Neural cell (in vitro differentiated cells): Measurements from ENCODE around the gene MGAT5. TPM values are rescaled to one million over a fixed set of nuclear protein-coding genes. Genes with fewer than 3 reads are reported as not detected.

ENCODE experiments used
- H2AFZ ChIP-seq: fragments of 200-600, 300-800 bp; sonication (generic), shearing (Covaris generic); 2 replicates; pipeline ENCODE4 v1.6.0; 2014; ENCODE audit warnings: low read depth, mild to moderate bottlenecking, antibody characterized with exemption, low read length, moderate library complexity
- H3F3A ChIP-seq: fragments of 200-600 bp; shearing (Covaris generic); 2 replicates; pipeline ENCODE4 v1.6.1; 2016; ENCODE audit warnings: mild to moderate bottlenecking, moderate library complexity, mixed read lengths, antibody characterized with exemption, low read length; ENCODE audit not compliant: insufficient read depth, poor library complexity, severe bottlenecking
- H3K27ac ChIP-seq: fragments of 200-600, 300-800 bp; sonication (generic), shearing (Covaris generic); 2 replicates; pipeline ENCODE4 v1.5.1; 2014; ENCODE audit warnings: mild to moderate bottlenecking, low read length, moderate library complexity
- H3K27me3 ChIP-seq: fragments of 300-800, 200-600 bp; sonication (generic), shearing (Covaris generic); 2 replicates; pipeline ENCODE4 v1.6.0; 2014; ENCODE audit warnings: mild to moderate bottlenecking, low read depth, low read length, moderate library complexity; ENCODE audit not compliant: insufficient read depth
- H3K36me3 ChIP-seq: fragments of 300-800, 200-600 bp; sonication (generic), shearing (Covaris generic); 2 replicates; pipeline ENCODE4 v1.5.1; 2014; ENCODE audit warnings: mild to moderate bottlenecking, antibody characterized with exemption, low read length, moderate library complexity; ENCODE audit not compliant: insufficient read depth
- H3K4me2 ChIP-seq: fragments of 300-800, 200-600 bp; sonication (generic), shearing (Covaris generic); 2 replicates; pipeline ENCODE4 v1.6.0; 2014; ENCODE audit warnings: mild to moderate bottlenecking, low read length
- H3K4me3 ChIP-seq: fragments of 300-800, 200-600 bp; sonication (generic), shearing (Covaris generic); 2 replicates; pipeline ENCODE4 v1.5.1; 2014; ENCODE audit warnings: mild to moderate bottlenecking, low read length, moderate library complexity
- H3K79me2 ChIP-seq: fragments of 200-600 bp; shearing (Covaris generic); replicated peaks from 2 replicates; pipeline ENCODE4 v1.6.0; 2014; ENCODE audit warnings: mild to moderate bottlenecking, low read length, moderate library complexity; ENCODE audit not compliant: insufficient read depth
- H3K9ac ChIP-seq: fragments of 300-800, 200-600 bp; sonication (generic), shearing (Covaris generic); 2 replicates; pipeline ENCODE4 v1.6.1; 2016; ENCODE audit warnings: mild to moderate bottlenecking, low read length, mixed read lengths
- H3K9me2 ChIP-seq: fragments of 200-600 bp; shearing (Covaris generic); 2 replicates; pipeline ENCODE4 v1.6.1; 2016; ENCODE audit warnings: mild to moderate bottlenecking, low read length, mixed read lengths; ENCODE audit not compliant: insufficient read depth
- H3K9me3 ChIP-seq: fragments of 200-600, 300-800 bp; sonication (generic), shearing (Covaris generic); 2 replicates; pipeline ENCODE4 v1.6.1; 2016; ENCODE audit warnings: mild to moderate bottlenecking, mixed run types, low read length, moderate library complexity, mixed read lengths
- H4K20me1 ChIP-seq: fragments of 200-600 bp; shearing (Covaris generic); 2 replicates; pipeline ENCODE4 v1.6.1; 2016; ENCODE audit warnings: mild to moderate bottlenecking, mixed run types; ENCODE audit not compliant: insufficient read depth
- CTCF ChIP-seq: fragments of 450-650 bp; IDR thresholded peaks from 2 replicates; pipeline ENCODE4 v1.5.1; 2014; ENCODE audit warnings: antibody characterized with exemption, mild to moderate bottlenecking, moderate library complexity; ENCODE audit not compliant: poor library complexity, severe bottlenecking
- EP300 ChIP-seq: fragments of 450-650 bp; conservative IDR thresholded peaks from 2 replicates; pipeline ENCODE4 v1.6.1; 2014; ENCODE audit warnings: antibody characterized with exemption, mild to moderate bottlenecking, moderate library complexity; ENCODE audit not compliant: poor library complexity, severe bottlenecking
- EZH2 ChIP-seq: fragments of 200-600, 300-800 bp; shearing (Covaris generic), sonication (generic); IDR thresholded peaks from 2 replicates; pipeline ENCODE4 v1.6.1; 2014; ENCODE audit warnings: antibody characterized with exemption, low read length, borderline replicate concordance, mild to moderate bottlenecking; ENCODE audit not compliant: insufficient read depth, poor library complexity, severe bottlenecking
- MXI1 ChIP-seq: fragments of 450-650 bp; conservative IDR thresholded peaks from 2 replicates; pipeline ENCODE4 v1.6.1; 2014; ENCODE audit warnings: antibody characterized with exemption, mild to moderate bottlenecking; ENCODE audit not compliant: poor library complexity, severe bottlenecking
- POLR2AphosphoS5 ChIP-seq: IDR thresholded peaks from 2 replicates; pipeline ENCODE4 v1.6.1; 2012
- RAD21 ChIP-seq: fragments of 450-650 bp; conservative IDR thresholded peaks from 2 replicates; pipeline ENCODE4 v1.6.1; 2014; ENCODE audit warnings: antibody characterized with exemption, mild to moderate bottlenecking, moderate library complexity
- REST ChIP-seq: IDR thresholded peaks from 2 replicates; pipeline ENCODE4 v1.6.1; 2012; ENCODE audit warnings: borderline replicate concordance
- SMC3 ChIP-seq: fragments of 450-650 bp; conservative IDR thresholded peaks from 2 replicates; pipeline ENCODE4 v1.6.1; 2014; ENCODE audit warnings: antibody characterized with exemption, mild to moderate bottlenecking, moderate library complexity; ENCODE audit not compliant: poor library complexity
- TAF1 ChIP-seq: IDR thresholded peaks from 2 replicates; pipeline ENCODE4 v1.6.1; 2012; ENCODE audit warnings: low read depth
- polyA plus RNA-seq: library from polyadenylated mRNA; depleted of rRNA; stranded (reverse); fragments of >200 nt; gene quantifications from 2 replicates; pipeline ENCODE4 v1.2.3, GENCODE V29; 2014

Gene MGAT5
- polyA plus RNA-seq, 1 donor from 2014 or later, result 40.9 TPM

- Histone ChIP-seq H3K9ac (no peak overlapping the region), H3K36me3 (no peaks in the 10 kb centered on the region), H3F3A (no peaks in the 10 kb centered on the region), H3K4me3 (no peak overlapping the region), H4K20me1 (no peaks in the 10 kb centered on the region), H3K4me2 (no peak overlapping the region), H3K27ac (no peak overlapping the region), H3K9me2 (no peaks in the 10 kb centered on the region), H3K9me3 (no peaks in the 10 kb centered on the region), H3K79me2 (no peaks in the 10 kb centered on the region), H3K27me3 (no peaks in the 10 kb centered on the region), H2AFZ (no peak overlapping the region)
- no peak for TF ChIP-seq EP300
- no peak for TF ChIP-seq RAD21
- TF ChIP-seq SMC3, result no peak
- no peak for TF ChIP-seq TAF1
- TF ChIP-seq CTCF, result no peak
- no peak for TF ChIP-seq MXI1
- no peak for TF ChIP-seq REST
- TF ChIP-seq POLR2AphosphoS5, result no peak
- TF ChIP-seq EZH2, result no peak
Measured at GRCh38 chr2:134412639-134412999, 158.7 kb downstream of the MGAT5 start.

- H3K4me2 ChIP-seq, result no peak overlapping the region
- no peaks in the 10 kb centered on the region for H3K36me3 ChIP-seq
- H3F3A ChIP-seq, result no peaks in the 10 kb centered on the region
- H3K9me2 ChIP-seq, result no peaks in the 10 kb centered on the region
- no peak for TF ChIP-seq SMC3
- TF ChIP-seq RAD21, result no peak
- no peak for TF ChIP-seq POLR2AphosphoS5
- TF ChIP-seq MXI1, result no peak
- no peak for TF ChIP-seq REST
- TF ChIP-seq CTCF, result no peak
- TF ChIP-seq TAF1, result no peak
- TF ChIP-seq EP300, result no peak
- no peak for TF ChIP-seq EZH2
- H3K79me2 ChIP-seq, result no peaks in the 10 kb centered on the region
- no peak overlapping the region for H3K4me3 ChIP-seq
- H3K9ac ChIP-seq, result no peak overlapping the region
- no peaks in the 10 kb centered on the region for H3K27me3 ChIP-seq
- no peak overlapping the region for H2AFZ ChIP-seq
- no peaks in the 10 kb centered on the region for H4K20me1 ChIP-seq
- H3K9me3 ChIP-seq, result no peaks in the 10 kb centered on the region
- H3K27ac ChIP-seq, result no peak overlapping the region
Measured at GRCh38 chr2:134413430-134413829, 159.6 kb downstream of the MGAT5 start.
